ENCODE results near the gene MOGAT3. TPM values are rescaled to one million over a fixed set of nuclear protein-coding genes. Genes with fewer than 3 reads are reported as not detected.

MOGAT3 gene
- total RNA-seq, 1 experiment from 2014 or later = 6.3 TPM

DNA sequence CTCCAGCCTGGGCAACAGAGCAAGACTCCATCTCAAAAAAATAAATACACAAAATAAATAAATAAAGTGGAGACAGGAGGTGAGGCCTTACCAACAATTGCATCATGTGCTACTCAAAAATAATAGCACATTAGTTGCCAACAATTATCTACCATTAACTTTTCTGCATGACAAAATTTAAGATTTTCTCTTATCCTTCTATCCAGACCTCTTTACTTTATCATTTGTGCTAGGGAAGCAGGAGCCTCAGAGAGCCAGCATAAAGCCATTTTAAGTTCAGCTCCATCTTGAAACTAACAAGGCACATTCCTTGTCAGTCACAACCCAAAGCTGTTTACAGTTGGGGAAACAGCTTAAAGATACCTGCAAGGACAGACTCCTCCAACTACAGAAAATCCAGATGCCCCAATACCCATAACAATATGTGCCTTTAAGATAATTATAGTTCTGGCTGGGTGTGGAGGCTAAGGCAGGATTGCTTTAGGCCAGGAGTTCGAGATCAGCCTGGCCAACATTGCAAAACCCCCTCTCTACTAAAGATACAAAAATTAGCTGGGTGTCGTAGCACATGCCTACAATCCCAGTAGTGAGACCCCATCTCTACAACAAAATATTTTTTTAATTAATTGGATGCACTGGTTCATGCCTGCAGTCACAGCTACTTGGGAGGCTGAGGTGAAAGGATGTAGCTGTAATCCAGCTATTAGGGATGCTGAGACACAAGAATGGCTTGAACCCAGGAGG, 48.8 kb downstream of the MOGAT3 start:
- ChIA-PET CTCF (interaction anchor here (2.7 kb wide), 1 partner anchor 8 kb away, joined by 27 read pairs; no protein-coding TSS in a partner anchor), POLR2A (no interaction called here)
- peaks cover 14% of the 10 kb centered on the region; the same call in 1 of the 2 replicates for H3K4me1 ChIP-seq
- Mint-ChIP-seq H3K36me3 (ENCODE audit: insufficient read depth, unreplicated experiment) (peaks cover 24% of the 10 kb centered on the region), H3K27ac (ENCODE audit: unreplicated experiment) (no peak overlapping the region), H3K4me1 (ENCODE audit: low read depth, unreplicated experiment) (peaks cover 28% of the 10 kb centered on the region), H3K27me3 (ENCODE audit: insufficient read depth, unreplicated experiment) (peaks cover 10% of the 10 kb centered on the region), H3K4me3 (ENCODE audit: unreplicated experiment) (no peak overlapping the region), H3K9me3 (ENCODE audit: unreplicated experiment) (no peaks in the 10 kb centered on the region)
- no peak for DNase-seq
- H3K27me3 ChIP-seq (replicated peaks; ENCODE audit: control insufficient read depth, insufficient read depth, low read length) = no peaks in the 10 kb centered on the region
- no peaks in the 10 kb centered on the region for H3K36me3 ChIP-seq (ENCODE audit: control insufficient read depth, insufficient read depth, low read length)
- no peaks in the 10 kb centered on the region for H3K9me3 ChIP-seq
- no peak overlapping the region for H3K4me3 ChIP-seq (ENCODE audit: low read depth, low read length)
- TF ChIP-seq, protein P1, sequence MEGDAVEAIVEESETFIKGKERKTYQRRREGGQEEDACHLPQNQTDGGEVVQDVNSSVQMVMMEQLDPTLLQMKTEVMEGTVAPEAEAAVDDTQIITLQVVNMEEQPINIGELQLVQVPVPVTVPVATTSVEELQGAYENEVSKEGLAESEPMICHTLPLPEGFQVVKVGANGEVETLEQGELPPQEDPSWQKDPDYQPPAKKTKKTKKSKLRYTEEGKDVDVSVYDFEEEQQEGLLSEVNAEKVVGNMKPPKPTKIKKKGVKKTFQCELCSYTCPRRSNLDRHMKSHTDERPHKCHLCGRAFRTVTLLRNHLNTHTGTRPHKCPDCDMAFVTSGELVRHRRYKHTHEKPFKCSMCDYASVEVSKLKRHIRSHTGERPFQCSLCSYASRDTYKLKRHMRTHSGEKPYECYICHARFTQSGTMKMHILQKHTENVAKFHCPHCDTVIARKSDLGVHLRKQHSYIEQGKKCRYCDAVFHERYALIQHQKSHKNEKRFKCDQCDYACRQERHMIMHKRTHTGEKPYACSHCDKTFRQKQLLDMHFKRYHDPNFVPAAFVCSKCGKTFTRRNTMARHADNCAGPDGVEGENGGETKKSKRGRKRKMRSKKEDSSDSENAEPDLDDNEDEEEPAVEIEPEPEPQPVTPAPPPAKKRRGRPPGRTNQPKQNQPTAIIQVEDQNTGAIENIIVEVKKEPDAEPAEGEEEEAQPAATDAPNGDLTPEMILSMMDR (IDR thresholded peaks at IDR 0.05; ENCODE audit: insufficient read depth in 1 of 2, low read depth in 1 of 2, low read length in 1 of 2, severe bottlenecking in 1 of 2, unreplicated experiment in 1 of 2) = no peak
- intact Hi-C loops (cut with micrococcal nuclease; ENCODE audit: unreplicated experiment) = no loop called here
- BruUV-seq (replicated peaks) = no TSS peak

Small RNA genes within 50 kb of the gene (microRNA-seq; reads per million reads assigned to microRNA genes)
- gene MIR4653 = not detected

Other genes with a start within 250 kb of the MOGAT3 start
- 0.16 and 0.49 TPM in 2 replicates for gene MUC12, start 231.5 kb downstream of the MOGAT3 start, total RNA-seq (2022)
- gene MUC17, start 181.0 kb downstream of the MOGAT3 start, total RNA-seq (2022) = 0.09 and 0.21 TPM in 2 replicates
- gene TRIM56, start 115.6 kb downstream of the MOGAT3 start, total RNA-seq (2022) = 30.3 and 33.4 TPM in 2 replicates
- 0.09 and 0.25 TPM in 2 replicates for gene SERPINE1, start 73.9 kb downstream of the MOGAT3 start, total RNA-seq (2022)
- gene AP1S1, start 46.6 kb downstream of the MOGAT3 start, total RNA-seq (2022) = 52.3 and 62.9 TPM in 2 replicates
- 1.2 and 1.3 TPM in 2 replicates for gene VGF, start 35.5 kb downstream of the MOGAT3 start, total RNA-seq (2022)
- 0.19 TPM in 1 of 2 replicates, not detected in the other for gene NAT16, start 20.7 kb downstream of the MOGAT3 start, total RNA-seq (2022)
- gene PLOD3, start 16.5 kb upstream of the MOGAT3 start, total RNA-seq (2022) = 112 and 123 TPM in 2 replicates
- 64.0 and 66.2 TPM in 2 replicates for gene ZNHIT1, start 17.1 kb upstream of the MOGAT3 start, total RNA-seq (2022)
- 9.1 and 10.0 TPM in 2 replicates for gene CLDN15, start 36.8 kb upstream of the MOGAT3 start, total RNA-seq (2022)
- 97.9 and 99.9 TPM in 2 replicates for gene FIS1, start 44.0 kb upstream of the MOGAT3 start, total RNA-seq (2022)
- gene IFT22, start 120.8 kb upstream of the MOGAT3 start, total RNA-seq (2022) = 14.4 and 17.4 TPM in 2 replicates
- gene COL26A1, start 161.8 kb upstream of the MOGAT3 start, total RNA-seq (2022) = 19.1 and 23.3 TPM in 2 replicates

All from Caco-2 (cell line).